Skeletal muscle cell (primary cell): ENCODE results near the gene SH3PXD2A.
"Not testable (repeated sequence)": the region's sequence is repeated elsewhere in the genome, so short reads cannot be mapped to it uniquely, and the experiment has no call there.

Source experiments
- DNase-seq: peaks from one replicate; pipeline ENCODE4 v3.0.0-alpha.2; 2010; ENCODE audit warnings: low read depth
- H3K4me3 ChIP-seq: 2 replicates; pipeline ENCODE4 v1.5.1; 2011; ENCODE audit warnings: low read depth, mild to moderate bottlenecking, control low read depth, low read length, moderate library complexity

Gene SH3PXD2A

DNA sequence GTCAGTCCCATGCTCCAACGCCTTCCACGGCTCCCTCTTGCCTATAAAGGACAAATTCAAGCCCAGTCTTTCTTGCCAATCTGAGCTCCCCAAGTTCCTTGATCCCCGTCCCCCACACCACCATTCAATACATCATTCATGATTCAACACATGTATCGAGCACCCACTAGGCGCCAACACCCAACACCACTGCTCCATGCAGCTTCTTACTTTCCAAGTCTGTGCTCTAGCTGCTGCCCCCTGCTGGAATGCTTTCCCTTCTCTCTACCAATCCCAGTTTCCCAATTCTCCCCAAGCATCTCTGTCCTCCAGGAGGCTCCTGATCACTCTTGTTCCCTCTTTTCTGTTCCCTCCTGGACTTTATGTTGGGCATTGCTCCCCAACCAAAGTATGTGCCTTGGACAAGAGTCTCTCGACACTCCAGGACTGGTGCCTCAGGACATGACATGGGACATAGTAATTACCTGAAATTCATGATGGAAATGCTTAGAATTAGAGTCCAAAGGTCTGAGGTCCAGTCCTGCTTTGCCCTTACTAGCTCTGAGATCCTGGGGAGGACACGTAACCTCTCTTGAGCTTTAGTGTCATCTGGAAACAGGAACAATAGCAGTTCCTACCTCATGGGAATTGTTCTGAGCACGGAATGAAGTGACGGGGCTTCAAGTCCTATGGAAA lies 189.2 kb downstream of the SH3PXD2A start:
- no peak for DNase-seq
- no peak overlapping the region for H3K4me3 ChIP-seq

GRCh38 chr10:103665162-103665889 lies 190.1 kb downstream of the SH3PXD2A start:
- DNase-seq: no peak
- no peak overlapping the region for H3K4me3 ChIP-seq

GRCh38 chr10:103663802-103664201 lies 191.6 kb downstream of the SH3PXD2A start:
- DNase-seq: no peak
- no peak overlapping the region for H3K4me3 ChIP-seq

DNA sequence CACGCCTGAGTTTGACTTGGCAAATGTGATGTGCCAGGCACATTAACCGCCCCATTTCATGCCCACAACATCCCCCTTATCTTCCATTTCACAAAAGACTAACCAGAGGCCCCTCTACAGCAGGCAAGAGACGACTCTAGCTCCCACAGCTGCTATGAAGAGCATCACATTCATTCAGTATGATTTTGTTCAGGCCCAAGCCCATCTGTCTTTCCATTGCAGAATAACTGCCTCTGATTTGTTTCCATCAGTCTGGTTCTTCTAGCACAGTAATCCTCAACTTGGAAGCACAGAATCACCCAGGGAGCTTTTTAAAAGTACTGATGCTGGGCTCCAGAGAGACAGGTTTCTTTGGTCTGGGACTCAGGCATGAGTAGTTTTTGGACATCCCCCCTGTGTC lies 192.1 kb downstream of the SH3PXD2A start:
- H3K4me3 ChIP-seq: no peak overlapping the region
- no peak for DNase-seq

GRCh38 chr10:103662704-103663103 lies 192.7 kb downstream of the SH3PXD2A start:
- not testable (repeated sequence) for H3K4me3 ChIP-seq, DNase-seq

GRCh38 chr10:103661198-103661950 lies 194.0 kb downstream of the SH3PXD2A start:
- peak; percentile 85 for DNase-seq
- peak overlapping the region; percentile 56 for H3K4me3 ChIP-seq

GRCh38 chr10:103660364-103661197 lies 194.8 kb downstream of the SH3PXD2A start:
- DNase-seq: no peak
- peak overlapping the region; percentile 56 for H3K4me3 ChIP-seq

GRCh38 chr10:103659674-103660363 lies 195.6 kb downstream of the SH3PXD2A start:
- DNase-seq: peak; percentile 76
- peak overlapping the region; percentile 56 for H3K4me3 ChIP-seq

DNA sequence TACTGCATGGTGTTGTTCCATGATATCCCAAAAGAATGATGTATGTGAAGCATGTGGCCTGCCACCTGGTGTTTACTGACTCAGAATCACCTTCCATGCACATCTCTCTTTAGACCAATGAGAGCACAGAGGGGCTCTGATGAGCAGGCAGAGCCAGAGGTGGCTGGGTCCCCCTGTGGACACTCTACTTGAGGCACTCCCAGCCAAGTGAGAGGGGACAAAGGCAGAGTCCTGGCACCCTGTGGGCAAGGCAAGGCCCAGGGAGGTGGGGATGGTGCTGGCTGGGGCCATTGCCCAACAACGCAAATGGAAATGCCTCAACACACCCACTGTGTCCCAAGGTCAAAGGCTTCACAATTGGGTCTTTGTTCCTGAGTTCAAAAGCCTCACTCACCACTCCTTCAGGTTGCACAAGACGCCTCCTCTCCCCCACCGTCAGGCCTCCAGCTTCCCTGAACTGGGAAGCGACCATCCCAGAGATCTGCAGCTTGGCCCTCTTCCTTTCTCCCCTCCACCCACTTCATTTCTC lies 197.3 kb downstream of the SH3PXD2A start:
- DNase-seq: no peak
- no peak overlapping the region for H3K4me3 ChIP-seq

DNA sequence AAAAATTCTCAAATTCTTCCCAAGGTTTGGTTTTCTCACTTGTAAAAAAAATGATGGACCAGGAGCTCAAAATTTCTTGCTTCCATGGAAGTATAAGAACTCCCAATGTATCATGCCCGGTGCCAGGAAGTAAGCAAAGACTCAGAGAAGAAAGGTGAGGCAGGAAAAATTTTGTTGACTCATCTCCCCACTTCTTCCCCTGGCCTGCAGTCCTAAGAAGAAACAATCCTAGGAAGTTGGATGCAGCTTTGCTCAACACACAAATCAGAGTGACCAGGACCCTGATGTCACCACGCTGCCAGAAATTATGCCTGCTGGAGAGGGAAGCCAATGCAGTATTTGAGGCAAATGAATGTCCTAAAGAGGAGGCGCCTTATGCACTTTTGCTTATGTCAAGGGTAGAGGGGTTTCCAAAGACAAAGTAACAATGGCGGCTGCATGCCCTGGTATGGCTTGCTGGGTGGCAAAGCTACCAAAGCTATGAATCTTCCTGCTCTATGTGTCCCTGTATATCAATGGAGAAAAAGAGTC lies 198.2 kb downstream of the SH3PXD2A start:
- no peak for DNase-seq
- no peak overlapping the region for H3K4me3 ChIP-seq

GRCh38 chr10:103654925-103655324 lies 200.5 kb downstream of the SH3PXD2A start:
- no peak for DNase-seq
- no peak overlapping the region for H3K4me3 ChIP-seq

DNA sequence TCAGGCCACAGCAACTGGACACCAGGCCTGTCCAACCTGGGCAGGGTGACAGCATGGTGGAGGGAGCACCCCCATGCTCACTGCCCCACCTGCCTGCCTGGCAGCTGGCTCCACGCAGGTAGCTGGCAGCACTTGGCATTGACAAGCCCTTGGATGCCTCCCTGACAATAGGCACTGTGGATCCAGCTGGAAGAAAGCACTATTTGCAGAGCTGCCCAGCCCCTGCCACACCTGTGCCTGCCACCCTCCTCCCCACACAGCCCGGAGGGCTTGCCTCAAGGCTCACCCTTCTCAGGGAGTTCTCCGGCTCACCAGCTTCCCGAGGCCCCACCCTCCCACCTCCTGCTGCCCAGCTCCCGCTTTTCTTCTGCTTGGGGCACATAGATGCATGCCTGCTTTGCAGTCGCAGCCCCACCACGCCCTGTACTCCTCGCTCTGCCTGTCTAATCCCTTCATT lies 201.8 kb downstream of the SH3PXD2A start:
- no peak overlapping the region for H3K4me3 ChIP-seq

DNA sequence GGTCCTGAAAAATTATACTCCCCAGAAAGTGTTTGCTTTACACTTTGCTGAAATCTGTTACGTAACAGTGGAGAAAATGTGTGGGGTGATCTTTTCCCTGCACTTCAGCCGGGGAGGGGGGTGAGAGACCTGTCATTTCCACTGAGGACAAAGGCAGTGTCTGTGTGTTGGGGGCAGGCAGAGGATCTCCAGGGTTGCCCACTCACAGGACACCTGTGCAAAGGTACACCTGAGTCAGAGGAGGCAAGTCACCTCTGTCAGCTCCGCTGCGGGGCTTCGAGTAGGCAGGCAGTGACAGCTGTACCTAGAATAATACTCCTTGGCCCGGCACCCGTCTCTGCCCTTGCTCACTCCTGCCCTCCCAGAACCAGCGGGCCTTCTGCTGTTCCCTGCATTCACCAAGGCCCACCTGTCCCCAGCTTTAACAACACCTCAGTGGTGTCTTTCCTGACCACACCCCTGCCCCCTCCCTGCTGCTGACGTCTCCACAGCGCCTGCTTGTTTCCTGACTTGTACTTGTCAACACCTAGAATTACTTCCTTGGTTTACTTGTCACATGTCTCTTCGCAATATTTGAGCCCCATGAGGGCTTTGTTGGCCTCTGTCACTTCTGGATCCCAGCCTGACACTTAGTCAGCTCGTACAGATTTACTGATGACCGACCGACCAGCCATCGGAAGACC lies 202.6 kb downstream of the SH3PXD2A start:
- no peak overlapping the region for H3K4me3 ChIP-seq
- no peak for DNase-seq

More for the DNA sequence above, 201.8 kb downstream of the SH3PXD2A start:
- DNase-seq: no peak

DNA sequence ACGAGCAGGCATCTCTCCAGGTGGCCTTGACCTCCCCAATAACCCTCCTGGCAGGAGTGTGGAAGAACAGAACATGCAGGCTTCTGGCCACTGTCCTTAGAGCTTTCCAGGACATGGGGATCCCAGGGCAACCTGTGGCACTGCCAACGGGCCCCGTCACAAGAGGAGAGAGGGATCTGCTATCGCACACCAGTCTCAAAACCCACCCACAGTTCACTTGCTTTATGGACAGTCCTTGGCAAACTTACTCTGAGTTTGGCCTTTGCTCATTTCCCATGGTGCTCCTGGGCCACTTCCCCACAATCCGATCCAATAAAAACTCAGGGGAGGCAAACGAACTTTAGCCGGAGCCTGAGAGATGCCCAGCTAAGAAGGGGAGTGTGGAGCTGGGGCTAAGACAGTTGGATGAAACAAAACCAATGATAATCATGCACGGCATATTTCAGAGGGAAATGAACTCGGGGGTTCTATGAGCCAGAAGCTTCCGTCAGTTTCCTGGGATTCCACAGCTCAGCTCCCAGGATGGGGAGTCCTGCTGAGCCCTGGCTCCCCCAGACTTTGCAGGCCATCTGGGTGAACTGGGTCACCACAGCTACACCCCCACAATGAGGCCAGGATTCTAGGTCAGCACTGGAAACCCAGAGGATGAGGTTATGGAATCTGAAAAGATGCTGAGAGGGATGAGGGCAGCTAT lies 203.4 kb downstream of the SH3PXD2A start:
- H3K4me3 ChIP-seq: no peak overlapping the region
- DNase-seq: no peak

GRCh38 chr10:103651333-103651732 lies 204.0 kb downstream of the SH3PXD2A start:
- H3K4me3 ChIP-seq: no peak overlapping the region

DNA sequence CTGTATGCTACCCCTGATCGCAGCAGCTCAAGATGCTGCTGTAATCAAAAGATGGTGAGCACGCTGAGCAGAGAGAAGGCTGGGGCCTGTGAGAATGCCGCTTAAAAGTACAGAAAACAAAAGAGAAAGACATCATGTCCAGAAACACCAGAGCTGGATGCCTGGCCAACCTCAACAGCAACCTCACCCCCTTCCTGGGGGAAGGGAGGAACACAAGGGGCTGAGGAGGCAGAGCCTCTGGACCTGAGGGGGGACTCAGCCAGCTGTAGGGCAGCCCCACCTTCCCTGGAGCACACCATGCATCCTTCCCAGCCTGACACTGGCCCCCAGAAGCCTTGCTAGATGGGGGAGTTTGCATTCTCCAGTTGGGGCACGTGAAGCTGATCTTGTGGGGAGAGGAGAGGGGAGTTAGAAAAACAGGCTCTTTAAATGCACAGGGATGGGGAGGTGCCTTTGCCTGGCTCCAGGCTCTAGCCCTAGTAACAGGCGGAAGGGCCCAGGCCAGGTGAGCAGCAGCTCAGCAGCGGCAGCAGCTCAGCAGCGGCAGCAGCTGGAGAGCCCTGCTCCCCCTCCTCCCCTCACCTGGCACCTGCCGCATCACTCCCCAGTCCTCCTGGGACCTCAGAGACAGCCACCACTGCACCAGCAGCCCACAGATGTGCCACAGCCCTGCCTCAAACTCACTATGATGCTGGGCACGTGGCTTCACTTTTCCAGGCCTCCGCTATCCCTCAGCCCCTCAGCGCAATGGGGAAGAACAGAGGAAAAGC lies 205.5 kb downstream of the SH3PXD2A start:
- no peak overlapping the region for H3K4me3 ChIP-seq
- no peak for DNase-seq

More at GRCh38 chr10:103651333-103651732, 204.0 kb downstream of the SH3PXD2A start:
- DNase-seq: no peak
